OCI-LY3 (cell line): ENCODE results near the gene PEPD.

Experiments used
- H2AFZ ChIP-seq: fragments of 200-600, 300-600 bp; shearing (Covaris generic); 2 replicates; pipeline ENCODE4 v1.6.0; 2014; ENCODE audit warnings: antibody characterized with exemption, low read depth, low read length
- H3K27ac ChIP-seq: fragments of 200-600, 300-600 bp; sonication (generic); 2 replicates; pipeline ENCODE4 v1.5.1; 2014; ENCODE audit warnings: mild to moderate bottlenecking, low read length, moderate library complexity, mixed read lengths
- H3K27me3 ChIP-seq: fragments of 200-600, 300-600 bp; sonication (generic); 2 replicates; pipeline ENCODE4 v1.6.1; 2014; ENCODE audit warnings: low read depth, low read length, mixed read lengths
- H3K36me3 ChIP-seq: fragments of 200-600, 300-600 bp; sonication (generic); replicated peaks from 2 replicates; pipeline ENCODE3; 2014; ENCODE audit warnings: low read depth, low read length, mixed read lengths
- H3K4me1 ChIP-seq: fragments of 300-600, 200-600 bp; sonication (generic); 2 replicates; pipeline ENCODE4 v1.6.1; 2014; ENCODE audit warnings: low read length, mixed read lengths
- H3K4me2 ChIP-seq: fragments of 200-600, 300-600 bp; sonication (generic); 2 replicates; pipeline ENCODE4 v1.6.1; 2014; ENCODE audit warnings: low read length, mixed read lengths
- H3K4me3 ChIP-seq: fragments of 300-600, 200-600 bp; sonication (generic); 2 replicates; pipeline ENCODE4 v1.5.1; 2014; ENCODE audit warnings: antibody characterized with exemption, mild to moderate bottlenecking, low read length, moderate library complexity
- H3K79me2 ChIP-seq: fragments of 300-600, 200-600 bp; shearing (Covaris generic); 2 replicates; pipeline ENCODE4 v1.6.1; 2014; ENCODE audit warnings: mild to moderate bottlenecking, low read length, mixed read lengths
- H3K9ac ChIP-seq: fragments of 300-600, 200-600 bp; shearing (Covaris generic); 2 replicates; pipeline ENCODE4 v1.6.0; 2014; ENCODE audit warnings: mild to moderate bottlenecking, low read length, moderate library complexity
- H3K9me3 ChIP-seq: fragments of 200-600, 300-600 bp; shearing (Covaris generic); 2 replicates; pipeline ENCODE4 v1.6.1; 2014; ENCODE audit warnings: low read length, mixed read lengths; ENCODE audit not compliant: insufficient read depth
- H4K20me1 ChIP-seq: fragments of 200-600, 300-600 bp; sonication (generic); 2 replicates; pipeline ENCODE4 v1.6.1; 2016; ENCODE audit warnings: low read length, mixed read lengths; ENCODE audit not compliant: insufficient read depth
- CTCF ChIP-seq: fragments of 200-600, 300-600 bp; sonication (generic); IDR thresholded peaks from 2 replicates; pipeline ENCODE4 v1.5.1; 2014; ENCODE audit warnings: antibody characterized with exemption, low read length, low read depth
- EZH2phosphoT487 ChIP-seq: fragments of 200-600 bp; shearing (Covaris generic); IDR thresholded peaks from 2 replicates; pipeline ENCODE4 v1.6.1; 2018; ENCODE audit warnings: antibody characterized with exemption, mixed run types, low read depth

The PEPD gene

GRCh38 chr19:33379151-33379829 is 142.3 kb downstream of the PEPD start:
- no peak overlapping the region for H2AFZ ChIP-seq
- H3K79me2 ChIP-seq = peaks cover 96% of the 10 kb centered on the region
- H3K9ac ChIP-seq = no peak overlapping the region
- no peak overlapping the region for H3K27ac ChIP-seq
- H3K4me2 ChIP-seq = no peak overlapping the region
- no peak overlapping the region for H3K4me3 ChIP-seq
- no peaks in the 10 kb centered on the region for H3K9me3 ChIP-seq
- TF ChIP-seq CTCF (no peak), EZH2phosphoT487 (no peak)
- H3K4me1 ChIP-seq = peaks cover 21% of the 10 kb centered on the region
- H3K27me3 ChIP-seq = no peaks in the 10 kb centered on the region
- peaks cover 95% of the 10 kb centered on the region for H4K20me1 ChIP-seq
- H3K36me3 ChIP-seq = peaks cover 56% of the 10 kb centered on the region

- H3K27ac ChIP-seq = no peak overlapping the region
- H3K27me3 ChIP-seq = no peaks in the 10 kb centered on the region
- TF ChIP-seq EZH2phosphoT487 = no peak
- H3K4me1 ChIP-seq = peaks cover 23% of the 10 kb centered on the region
- H4K20me1 ChIP-seq = peaks cover 82% of the 10 kb centered on the region
- H3K79me2 ChIP-seq = peaks cover 88% of the 10 kb centered on the region
- no peak overlapping the region for H3K9ac ChIP-seq
- H3K4me2 ChIP-seq = no peak overlapping the region
- H2AFZ ChIP-seq = no peak overlapping the region
- H3K9me3 ChIP-seq = no peaks in the 10 kb centered on the region
- peaks cover 55% of the 10 kb centered on the region for H3K36me3 ChIP-seq
- no peak overlapping the region for H3K4me3 ChIP-seq
Observed at GRCh38 chr19:33377586-33378475, 143.8 kb downstream of the PEPD start.

GRCh38 chr19:33376941-33377557 is 144.5 kb downstream of the PEPD start:
- no peak overlapping the region for H3K27ac ChIP-seq
- TF ChIP-seq EZH2phosphoT487 = no peak
- no peak for TF ChIP-seq CTCF
- no peak overlapping the region for H3K4me3 ChIP-seq
- H4K20me1 ChIP-seq = peaks cover 79% of the 10 kb centered on the region
- no peaks in the 10 kb centered on the region for H3K27me3 ChIP-seq
- peaks cover 52% of the 10 kb centered on the region for H3K36me3 ChIP-seq
- H3K79me2 ChIP-seq = peaks cover 85% of the 10 kb centered on the region
- H3K9me3 ChIP-seq = no peaks in the 10 kb centered on the region
- no peak overlapping the region for H2AFZ ChIP-seq
- H3K4me2 ChIP-seq = no peak overlapping the region
- peaks cover 24% of the 10 kb centered on the region for H3K4me1 ChIP-seq
- H3K9ac ChIP-seq = no peak overlapping the region

- Histone ChIP-seq H3K4me2 (no peak overlapping the region), H3K4me3 (no peak overlapping the region), H3K9ac (no peak overlapping the region), H3K4me1 (peaks cover 24% of the 10 kb centered on the region), H3K9me3 (no peaks in the 10 kb centered on the region), H3K27ac (no peak overlapping the region), H3K27me3 (no peaks in the 10 kb centered on the region), H2AFZ (no peak overlapping the region), H3K36me3 (peaks cover 46% of the 10 kb centered on the region), H3K79me2 (peaks cover 79% of the 10 kb centered on the region), H4K20me1 (peaks cover 73% of the 10 kb centered on the region)
- no peak for TF ChIP-seq CTCF
- no peak for TF ChIP-seq EZH2phosphoT487
Observed at GRCh38 chr19:33376423-33376822, 145.2 kb downstream of the PEPD start.
